GM12878 (cell line): ENCODE results near the gene FBXO27. TPM values are rescaled to one million over a fixed set of nuclear protein-coding genes. Genes with fewer than 3 reads are reported as not detected.

Experiments
- ATF7 ChIP-seq: fragments of 450-650 bp; IDR thresholded peaks from 2 replicates; pipeline ENCODE4 v1.6.1; 2016; ENCODE audit warnings: low read depth, mild to moderate bottlenecking
- CEBPB ChIP-seq, 2 experiments: fragments of 150-350 bp in 1 of 2; IDR thresholded peaks; 2 replicates each; pipeline ENCODE4 v1.6.1; 2012 to 2014; ENCODE audit warnings: low read depth in 2 of 2, low read length in 2 of 2, borderline replicate concordance in 1 of 2, inconsistent platforms in 1 of 2
- CHD1 ChIP-seq: IDR thresholded peaks from 2 replicates; pipeline ENCODE4 v1.6.1; 2012; ENCODE audit warnings: low read depth, low read length, improper control_type of control experiment
- CHD4 ChIP-seq: fragments of 200-600 bp; sonication (generic); IDR thresholded peaks from 2 replicates; pipeline ENCODE4 v1.6.1; 2016; ENCODE audit warnings: mild to moderate bottlenecking
- DPF2 ChIP-seq: fragments of 450-650 bp; IDR thresholded peaks from 2 replicates; pipeline ENCODE4 v1.6.1; 2017; ENCODE audit warnings: mild to moderate bottlenecking
- IRF4 ChIP-seq: IDR thresholded peaks from 2 replicates; pipeline ENCODE4 v1.6.1; 2011; ENCODE audit warnings: low read depth, low read length
- MEF2B ChIP-seq: fragments of 450-650 bp; IDR thresholded peaks from 2 replicates; pipeline ENCODE4 v1.6.1; 2018; ENCODE audit warnings: mild to moderate bottlenecking, moderate library complexity; ENCODE audit not compliant: partially characterized antibody, poor library complexity, severe bottlenecking
- NR2F1 ChIP-seq: fragments of 450-650 bp; conservative IDR thresholded peaks from 2 replicates; pipeline ENCODE4 v1.6.1; 2017; ENCODE audit warnings: mild to moderate bottlenecking
- PML ChIP-seq: IDR thresholded peaks from 2 replicates; pipeline ENCODE4 v1.6.1; 2012; ENCODE audit warnings: low read length, inconsistent platforms
- POU2F2 ChIP-seq: IDR thresholded peaks from 3 replicates; pipeline ENCODE4 v1.6.1; 2011; ENCODE audit warnings: low read depth, mild to moderate bottlenecking, low read length, borderline replicate concordance
- RAD51 ChIP-seq: fragments of 450-650 bp; IDR thresholded peaks from 2 replicates; pipeline ENCODE4 v1.6.1; 2016; ENCODE audit warnings: moderate library complexity, mild to moderate bottlenecking, inconsistent platforms
- RUNX3 ChIP-seq: IDR thresholded peaks from 2 replicates; pipeline ENCODE4 v1.6.1; 2012; ENCODE audit warnings: low read length, inconsistent platforms
- SMAD5 ChIP-seq: IDR thresholded peaks from 2 replicates; pipeline ENCODE4 v1.6.1; 2016; ENCODE audit warnings: antibody characterized with exemption, low read depth
- SRF ChIP-seq, 2 experiments: IDR thresholded peaks; 2 replicates each; pipeline ENCODE4 v1.6.1; 2011; ENCODE audit warnings: low read depth in 2 of 2, low read length in 2 of 2, mild to moderate bottlenecking in 1 of 2, moderate library complexity in 1 of 2
- STAT1 ChIP-seq: fragments of 450-650 bp; conservative IDR thresholded peaks from 2 replicates; pipeline ENCODE4 v1.6.1; 2014; ENCODE audit warnings: antibody characterized with exemption, mild to moderate bottlenecking
- TCF3 ChIP-seq: IDR thresholded peaks from 2 replicates; pipeline ENCODE4 v1.6.1; 2012; ENCODE audit warnings: low read depth, mild to moderate bottlenecking, low read length, borderline replicate concordance; ENCODE audit not compliant: insufficient read depth
- YBX1 ChIP-seq: fragments of 450-650 bp; IDR thresholded peaks from 2 replicates; pipeline ENCODE4 v1.6.1; 2016; ENCODE audit warnings: antibody characterized with exemption
- YY1 ChIP-seq: IDR thresholded peaks from 2 replicates; pipeline ENCODE4 v1.6.1; 2011; ENCODE audit warnings: low read depth, mild to moderate bottlenecking, low read length
- ZNF274 ChIP-seq: IDR thresholded peaks from one replicate; pipeline ENCODE4 v1.8.0; 2011; ENCODE audit not compliant: insufficient read length, insufficient read depth
- polyA plus RNA-seq, 11 experiments: library from polyadenylated mRNA; depleted of rRNA in 4 of 11; unstranded in 6 of 11; stranded (reverse) in 5 of 11; fragments of >200 nt; fragmentation: Nextera tagmentation in 4 of 11; fragmentation: Illumina TruSeq in 1 of 11; extraction: Ambion mirVana in 4 of 11; extraction: Trizol in 1 of 11; gene quantifications; 1 replicate in 1 of 11; 2 replicates in 10 of 11; pipeline versions ENCODE4 v1.2.1 to v1.2.3, GENCODE V29; 2011 to 2016; ENCODE audit warnings: inconsistent platforms in 2 of 11, missing spikeins in 2 of 11, low read depth in 1 of 11
- total RNA-seq, 4 experiments: library from RNA; depleted of rRNA in 3 of 4; stranded (reverse); fragments of >200 nt in 3 of 4; fragmentation: Illumina TruSeq in 1 of 4; extraction: Trizol in 1 of 4; gene quantifications; 2 replicates each; pipeline versions ENCODE4 v1.2.1 to v1.2.3, GENCODE V29; 2013 to 2021
- TF ChIP-seq, protein P1 (sequence below): fragments of 450-650 bp; formaldehyde crosslinking; IDR thresholded peaks from 2 replicates; pipeline ENCODE4 v1.4.0; 2022; ENCODE audit warnings: mild to moderate bottlenecking, moderate library complexity
- TF ChIP-seq, protein P2 (sequence below): fragments of 450-650 bp; IDR thresholded peaks from 2 replicates; pipeline ENCODE4 v1.6.1; 2017; ENCODE audit warnings: mild to moderate bottlenecking
- TF ChIP-seq, protein P3 (sequence below): IDR thresholded peaks from 2 replicates; pipeline ENCODE4 v1.6.1; 2011; ENCODE audit warnings: low read depth, mild to moderate bottlenecking, low read length, moderate library complexity, borderline replicate concordance; ENCODE audit errors: extremely low read depth
- TF ChIP-seq, protein P4 (sequence below): IDR thresholded peaks from 2 replicates; pipeline ENCODE4 v1.6.1; 2012; ENCODE audit warnings: improper control_type of control experiment, low read depth, low read length; ENCODE audit not compliant: insufficient replicate concordance

FBXO27 gene
- total and polyA plus RNA-seq, 10 of the 15 experiments (the other 5 are each of a cell fraction or from before 2014, with no cell fraction given) = 3.1 to 15.4 (median 7.1) TPM

DNA sequence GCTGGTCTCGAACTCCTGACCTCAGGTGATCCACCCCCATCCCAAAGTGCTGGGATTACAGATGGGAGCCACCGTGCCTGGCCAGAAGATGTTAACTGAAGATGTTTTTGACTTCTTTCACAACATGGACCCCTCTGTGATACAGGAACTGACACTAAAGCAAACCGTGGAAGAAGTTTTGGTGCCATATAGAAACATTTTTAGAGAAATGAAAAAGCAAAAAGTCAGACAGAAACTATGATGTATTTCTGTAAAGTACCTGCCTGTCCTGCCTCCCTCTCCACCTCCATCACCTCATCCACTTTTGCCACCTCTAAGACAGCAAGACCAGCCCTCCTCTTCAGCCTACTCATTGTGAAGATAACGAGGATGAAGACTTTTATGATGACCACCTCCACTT is 11.3 kb downstream of the FBXO27 start (continued):
- TF ChIP-seq, protein P1, sequence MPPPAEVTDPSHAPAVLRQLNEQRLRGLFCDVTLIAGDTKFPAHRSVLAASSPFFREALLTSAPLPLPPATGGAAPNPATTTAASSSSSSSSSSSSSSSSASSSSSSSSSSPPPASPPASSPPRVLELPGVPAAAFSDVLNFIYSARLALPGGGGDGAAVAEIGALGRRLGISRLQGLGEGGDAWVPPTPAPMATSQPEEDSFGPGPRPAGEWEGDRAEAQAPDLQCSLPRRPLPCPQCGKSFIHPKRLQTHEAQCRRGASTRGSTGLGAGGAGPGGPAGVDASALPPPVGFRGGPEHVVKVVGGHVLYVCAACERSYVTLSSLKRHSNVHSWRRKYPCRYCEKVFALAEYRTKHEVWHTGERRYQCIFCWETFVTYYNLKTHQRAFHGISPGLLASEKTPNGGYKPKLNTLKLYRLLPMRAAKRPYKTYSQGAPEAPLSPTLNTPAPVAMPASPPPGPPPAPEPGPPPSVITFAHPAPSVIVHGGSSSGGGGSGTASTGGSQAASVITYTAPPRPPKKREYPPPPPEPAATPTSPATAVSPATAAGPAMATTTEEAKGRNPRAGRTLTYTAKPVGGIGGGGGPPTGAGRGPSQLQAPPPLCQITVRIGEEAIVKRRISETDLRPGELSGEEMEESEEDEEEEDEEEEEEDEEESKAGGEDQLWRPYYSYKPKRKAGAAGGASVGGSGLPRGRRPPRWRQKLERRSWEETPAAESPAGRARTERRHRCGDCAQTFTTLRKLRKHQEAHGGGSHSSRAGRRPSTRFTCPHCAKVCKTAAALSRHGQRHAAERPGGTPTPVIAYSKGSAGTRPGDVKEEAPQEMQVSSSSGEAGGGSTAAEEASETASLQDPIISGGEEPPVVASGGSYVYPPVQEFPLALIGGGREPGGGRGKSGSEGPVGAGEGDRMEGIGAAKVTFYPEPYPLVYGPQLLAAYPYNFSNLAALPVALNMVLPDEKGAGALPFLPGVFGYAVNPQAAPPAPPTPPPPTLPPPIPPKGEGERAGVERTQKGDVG (CRISPR knock-in tag) = no peak
- TF ChIP-seq ATF7 (peak; percentile 96), NR2F1 (0 out of 2 replicates have a peak, but pooled peaks have one; percentile 23), CHD4 (no peak), CEBPB (IDR thresholded peaks at IDR 0.05; ENCODE audit: borderline replicate concordance in 1 of 2, low read depth in 2 of 2, low read length in 2 of 2) (no peak), ZNF274 (no peak), SMAD5 (no peak), SRF (IDR thresholded peaks at IDR 0.05; ENCODE audit: low read depth in 2 of 2, low read length in 2 of 2) (no peak), YY1 (no peak; the same call in 1 of the 2 replicates), IRF4 (peak; percentile 82; the same call in 1 of the 2 replicates), POU2F2 (no peak), PML (peak; percentile 51; the same call in 1 of the 2 replicates), RUNX3 (peak; percentile 75), RAD51 (no peak), MEF2B (no peak), DPF2 (peak; percentile 95), CHD1 (no peak), STAT1 (no peak), YBX1 (no peak), TCF3 (no peak)
- TF ChIP-seq, protein P2, sequence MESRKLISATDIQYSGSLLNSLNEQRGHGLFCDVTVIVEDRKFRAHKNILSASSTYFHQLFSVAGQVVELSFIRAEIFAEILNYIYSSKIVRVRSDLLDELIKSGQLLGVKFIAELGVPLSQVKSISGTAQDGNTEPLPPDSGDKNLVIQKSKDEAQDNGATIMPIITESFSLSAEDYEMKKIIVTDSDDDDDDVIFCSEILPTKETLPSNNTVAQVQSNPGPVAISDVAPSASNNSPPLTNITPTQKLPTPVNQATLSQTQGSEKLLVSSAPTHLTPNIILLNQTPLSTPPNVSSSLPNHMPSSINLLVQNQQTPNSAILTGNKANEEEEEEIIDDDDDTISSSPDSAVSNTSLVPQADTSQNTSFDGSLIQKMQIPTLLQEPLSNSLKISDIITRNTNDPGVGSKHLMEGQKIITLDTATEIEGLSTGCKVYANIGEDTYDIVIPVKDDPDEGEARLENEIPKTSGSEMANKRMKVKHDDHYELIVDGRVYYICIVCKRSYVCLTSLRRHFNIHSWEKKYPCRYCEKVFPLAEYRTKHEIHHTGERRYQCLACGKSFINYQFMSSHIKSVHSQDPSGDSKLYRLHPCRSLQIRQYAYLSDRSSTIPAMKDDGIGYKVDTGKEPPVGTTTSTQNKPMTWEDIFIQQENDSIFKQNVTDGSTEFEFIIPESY = no peak
- TF ChIP-seq, protein P3, sequence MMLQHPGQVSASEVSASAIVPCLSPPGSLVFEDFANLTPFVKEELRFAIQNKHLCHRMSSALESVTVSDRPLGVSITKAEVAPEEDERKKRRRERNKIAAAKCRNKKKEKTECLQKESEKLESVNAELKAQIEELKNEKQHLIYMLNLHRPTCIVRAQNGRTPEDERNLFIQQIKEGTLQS = no peak
- TF ChIP-seq, protein P4, sequence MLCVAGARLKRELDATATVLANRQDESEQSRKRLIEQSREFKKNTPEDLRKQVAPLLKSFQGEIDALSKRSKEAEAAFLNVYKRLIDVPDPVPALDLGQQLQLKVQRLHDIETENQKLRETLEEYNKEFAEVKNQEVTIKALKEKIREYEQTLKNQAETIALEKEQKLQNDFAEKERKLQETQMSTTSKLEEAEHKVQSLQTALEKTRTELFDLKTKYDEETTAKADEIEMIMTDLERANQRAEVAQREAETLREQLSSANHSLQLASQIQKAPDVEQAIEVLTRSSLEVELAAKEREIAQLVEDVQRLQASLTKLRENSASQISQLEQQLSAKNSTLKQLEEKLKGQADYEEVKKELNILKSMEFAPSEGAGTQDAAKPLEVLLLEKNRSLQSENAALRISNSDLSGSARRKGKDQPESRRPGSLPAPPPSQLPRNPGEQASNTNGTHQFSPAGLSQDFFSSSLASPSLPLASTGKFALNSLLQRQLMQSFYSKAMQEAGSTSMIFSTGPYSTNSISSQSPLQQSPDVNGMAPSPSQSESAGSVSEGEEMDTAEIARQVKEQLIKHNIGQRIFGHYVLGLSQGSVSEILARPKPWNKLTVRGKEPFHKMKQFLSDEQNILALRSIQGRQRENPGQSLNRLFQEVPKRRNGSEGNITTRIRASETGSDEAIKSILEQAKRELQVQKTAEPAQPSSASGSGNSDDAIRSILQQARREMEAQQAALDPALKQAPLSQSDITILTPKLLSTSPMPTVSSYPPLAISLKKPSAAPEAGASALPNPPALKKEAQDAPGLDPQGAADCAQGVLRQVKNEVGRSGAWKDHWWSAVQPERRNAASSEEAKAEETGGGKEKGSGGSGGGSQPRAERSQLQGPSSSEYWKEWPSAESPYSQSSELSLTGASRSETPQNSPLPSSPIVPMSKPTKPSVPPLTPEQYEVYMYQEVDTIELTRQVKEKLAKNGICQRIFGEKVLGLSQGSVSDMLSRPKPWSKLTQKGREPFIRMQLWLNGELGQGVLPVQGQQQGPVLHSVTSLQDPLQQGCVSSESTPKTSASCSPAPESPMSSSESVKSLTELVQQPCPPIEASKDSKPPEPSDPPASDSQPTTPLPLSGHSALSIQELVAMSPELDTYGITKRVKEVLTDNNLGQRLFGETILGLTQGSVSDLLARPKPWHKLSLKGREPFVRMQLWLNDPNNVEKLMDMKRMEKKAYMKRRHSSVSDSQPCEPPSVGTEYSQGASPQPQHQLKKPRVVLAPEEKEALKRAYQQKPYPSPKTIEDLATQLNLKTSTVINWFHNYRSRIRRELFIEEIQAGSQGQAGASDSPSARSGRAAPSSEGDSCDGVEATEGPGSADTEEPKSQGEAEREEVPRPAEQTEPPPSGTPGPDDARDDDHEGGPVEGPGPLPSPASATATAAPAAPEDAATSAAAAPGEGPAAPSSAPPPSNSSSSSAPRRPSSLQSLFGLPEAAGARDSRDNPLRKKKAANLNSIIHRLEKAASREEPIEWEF = no peak
